GM19324 (cell line): ENCODE measurements around the gene CCBE1.
"Not testable (repeated sequence)": the region's sequence is repeated elsewhere in the genome, so short reads cannot be mapped to it uniquely, and the experiment has no call there.

Experiments
- ATAC-seq: cut with Tn5 transposase; IDR thresholded peaks from one replicate; pipeline ENCODE4 v1.9.1; 2021; ENCODE audit warnings: mild to moderate bottlenecking, moderate library complexity; ENCODE audit not compliant: unreplicated experiment, low FRiP score

Gene CCBE1

DNA sequence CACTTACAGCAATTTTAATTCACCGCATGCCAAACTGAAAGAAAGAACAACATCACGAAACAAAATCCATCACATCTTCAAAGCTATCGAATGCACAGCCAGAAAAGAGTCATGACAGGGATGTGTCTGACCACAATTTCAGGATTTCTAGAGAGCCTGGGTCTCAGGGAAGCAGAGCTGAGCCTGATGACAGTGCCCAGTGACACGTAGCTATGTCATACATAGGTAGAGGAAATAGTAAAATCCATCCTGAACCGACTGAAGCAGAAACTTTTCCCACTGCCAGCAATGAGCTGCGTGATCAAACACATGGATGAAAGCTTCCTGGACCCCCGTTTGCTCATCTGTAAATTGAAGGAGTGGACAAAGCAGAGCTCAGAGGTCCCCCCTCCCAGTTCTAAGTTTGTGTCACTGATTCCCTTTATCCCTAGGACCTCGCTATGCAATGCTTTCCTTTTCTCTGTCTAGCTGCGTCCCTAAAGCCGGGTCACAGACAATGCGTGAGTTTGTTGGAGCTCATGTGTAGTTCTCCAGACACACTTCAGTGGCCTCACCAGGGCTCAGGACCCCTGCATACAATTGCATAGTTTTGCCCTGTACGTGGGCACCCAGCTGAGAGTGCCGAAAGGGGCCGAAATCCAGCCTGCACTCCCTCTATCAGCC lies 37.6 kb downstream of the CCBE1 start:
- ATAC-seq, result no peak

DNA sequence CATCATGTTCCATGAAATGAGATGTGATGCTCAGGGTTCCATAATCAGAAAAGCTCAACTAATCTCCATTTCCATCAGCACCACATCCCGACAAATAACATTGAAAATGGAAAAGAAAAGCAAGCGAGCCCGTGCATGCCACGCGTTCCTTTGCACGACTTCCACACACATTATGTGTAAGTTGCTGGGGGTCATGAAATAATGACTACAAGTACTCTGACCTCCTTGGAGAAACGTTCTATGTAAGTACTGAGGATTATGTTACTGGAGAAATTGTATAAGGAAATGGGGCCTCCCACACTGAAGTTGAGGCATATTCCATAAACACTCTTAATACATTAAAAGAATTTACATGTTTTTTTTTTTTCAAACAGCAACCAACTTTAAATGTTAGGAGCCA lies 38.3 kb downstream of the CCBE1 start:
- no peak for ATAC-seq

DNA sequence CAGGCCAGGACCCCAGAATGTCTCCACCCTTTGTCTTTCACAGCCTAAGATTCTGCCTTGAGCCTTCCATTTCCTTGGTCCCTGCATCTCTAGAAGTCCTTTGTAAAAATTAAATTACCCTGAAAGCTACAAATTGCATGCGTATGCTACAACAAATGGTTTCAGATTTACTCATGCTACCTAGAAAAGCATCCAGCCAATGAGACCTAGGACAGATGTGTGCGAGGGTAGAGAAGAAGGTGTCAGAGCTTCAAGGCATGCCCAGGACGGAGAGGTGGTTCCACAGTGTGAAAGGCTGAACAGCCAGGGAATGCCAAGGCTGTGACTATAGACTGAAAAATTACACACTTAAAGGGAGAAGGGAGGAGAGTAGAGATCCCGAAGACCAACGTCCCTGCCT lies 40.2 kb downstream of the CCBE1 start:
- no peak for ATAC-seq

DNA sequence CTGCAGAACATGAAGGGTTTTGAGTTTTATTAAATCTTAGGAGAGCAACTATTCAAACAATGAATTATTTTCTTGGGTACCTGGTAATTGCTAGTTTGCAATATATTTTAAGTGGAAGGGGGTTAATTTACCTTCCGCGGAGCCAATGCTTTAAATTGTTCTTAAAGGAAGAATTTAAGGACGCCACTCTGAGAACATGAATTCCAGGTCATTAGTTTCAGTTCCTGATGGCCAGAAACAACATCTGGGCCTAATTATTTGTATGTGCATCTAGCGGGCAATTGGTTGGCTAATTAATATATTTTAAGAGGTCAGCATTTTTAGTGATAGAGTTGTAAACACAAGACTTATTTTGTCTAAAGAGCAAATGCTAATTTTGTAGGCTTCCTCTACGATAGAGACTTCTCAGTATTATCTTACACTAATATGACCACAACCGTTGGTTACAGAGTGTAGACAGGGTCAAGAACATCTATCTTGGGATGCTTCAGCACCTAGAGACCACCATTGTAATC lies 40.8 kb downstream of the CCBE1 start:
- no peak for ATAC-seq

DNA sequence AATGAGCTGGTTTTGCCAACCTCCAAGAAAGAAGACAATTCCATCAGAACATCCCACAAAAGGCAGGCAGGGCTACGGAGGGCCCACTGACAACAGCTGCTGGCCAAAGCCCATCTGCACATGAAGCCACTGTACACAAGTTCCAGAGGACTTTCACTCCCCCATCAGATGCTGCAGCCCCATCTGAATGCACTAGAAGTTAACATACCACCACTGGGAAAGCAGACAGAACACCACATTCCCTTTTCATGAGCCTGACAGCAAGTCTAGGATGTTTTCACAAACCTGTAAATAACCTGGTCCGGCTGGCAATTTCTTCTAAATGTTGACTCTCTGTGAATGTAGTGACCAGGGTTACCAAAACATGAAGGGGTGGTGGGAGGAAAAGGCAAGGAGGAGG lies 41.5 kb downstream of the CCBE1 start:
- no peak for ATAC-seq

DNA sequence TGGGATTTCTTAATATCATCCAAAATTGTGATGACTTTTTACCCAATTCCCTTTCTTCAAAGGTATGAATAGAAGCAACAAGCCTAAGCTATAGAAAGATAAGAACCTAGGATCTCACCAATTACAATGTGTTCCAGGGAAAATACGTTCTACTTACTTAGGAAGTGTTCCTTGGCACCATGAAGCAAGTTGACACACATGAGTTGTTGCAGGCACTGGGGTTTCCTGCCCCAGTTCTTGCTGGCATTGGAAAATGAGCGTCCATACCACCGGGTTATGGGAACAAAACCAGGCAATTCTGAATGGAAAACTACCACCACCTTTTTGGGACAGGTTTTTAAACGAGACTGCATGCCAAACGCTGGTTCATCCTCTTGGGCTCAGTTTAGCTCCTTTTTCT lies 46.2 kb downstream of the CCBE1 start:
- ATAC-seq, result no peak

DNA sequence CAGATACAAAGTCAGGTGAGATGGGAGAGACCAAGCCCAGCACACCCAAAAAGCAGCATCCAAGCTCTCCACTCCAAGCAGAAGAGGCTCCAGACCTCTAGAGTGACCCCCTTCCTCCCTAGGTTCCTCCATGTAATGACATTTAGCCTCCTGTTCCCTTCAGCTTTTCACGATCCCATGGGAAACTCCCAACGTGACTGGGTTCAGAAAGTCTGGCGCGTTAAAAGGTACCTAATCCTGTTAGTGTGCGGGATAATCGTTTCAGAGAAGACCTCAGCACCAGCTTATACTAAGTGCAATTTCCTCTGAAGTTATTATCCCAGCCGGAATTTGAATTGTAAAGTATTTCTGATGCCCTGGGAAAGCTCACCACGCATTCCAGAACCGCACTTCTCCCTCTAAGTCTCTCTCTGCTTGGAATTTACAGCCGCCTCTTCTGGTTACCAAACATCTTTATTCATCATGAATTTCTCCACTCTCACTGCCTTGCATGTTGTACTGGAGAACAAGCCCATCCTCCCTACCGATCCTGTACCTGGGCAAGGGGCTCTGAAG lies 46.9 kb downstream of the CCBE1 start:
- ATAC-seq, result no peak

DNA sequence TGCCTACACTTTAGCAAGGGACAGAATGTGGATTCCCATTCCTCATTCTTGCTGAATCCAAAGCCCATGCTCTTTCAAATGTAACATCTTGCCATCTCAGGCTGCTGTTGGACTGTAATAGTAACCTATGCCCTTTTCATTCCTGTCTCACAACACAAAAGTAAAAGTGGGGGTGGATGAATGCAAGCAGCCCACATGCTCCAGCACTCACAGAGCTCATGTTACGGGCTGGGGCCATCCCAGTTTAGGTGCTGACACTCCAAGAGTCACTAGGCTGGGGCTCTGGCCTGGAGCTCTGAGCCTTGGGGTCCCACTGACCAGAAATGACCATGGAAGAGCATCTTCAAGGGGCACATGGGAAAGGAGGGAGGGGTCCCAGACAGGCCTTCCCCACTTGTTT lies 47.6 kb downstream of the CCBE1 start:
- no peak for ATAC-seq

DNA sequence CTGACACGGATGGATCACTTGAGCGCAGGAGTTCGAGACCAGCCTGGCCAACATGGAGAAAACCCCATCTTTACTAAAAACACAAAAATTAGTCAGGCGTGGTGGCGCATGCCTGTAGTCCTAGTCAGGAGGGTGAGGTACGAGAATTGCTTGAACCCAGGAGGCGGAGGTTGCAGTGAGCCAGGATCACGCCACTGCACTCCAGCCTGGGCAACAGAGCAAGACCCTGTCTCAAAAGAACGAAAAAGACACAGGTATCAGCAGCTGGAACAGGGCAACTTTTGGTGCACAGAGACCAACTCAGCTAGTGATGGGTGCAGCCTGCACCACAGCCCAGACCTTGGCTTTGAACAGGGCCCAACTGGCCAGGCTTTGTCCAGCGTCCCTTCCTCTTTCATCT lies 48.8 kb downstream of the CCBE1 start:
- not testable (repeated sequence) for ATAC-seq

DNA sequence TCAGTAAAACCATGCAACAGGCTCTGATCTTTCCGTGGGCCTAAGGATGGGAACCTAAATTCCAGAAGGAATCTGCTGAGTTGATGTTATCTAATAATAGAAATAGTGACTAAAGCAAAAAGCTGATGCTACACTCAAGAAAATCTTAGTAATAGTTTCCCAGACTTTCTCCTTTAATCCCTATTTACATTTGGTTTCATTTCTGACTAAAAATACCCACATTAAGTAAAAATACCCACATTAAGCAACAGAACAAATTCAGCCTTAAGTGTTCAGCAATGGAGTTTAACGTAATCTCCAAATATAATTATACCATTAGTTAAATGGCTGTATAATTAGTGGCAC lies 50.3 kb downstream of the CCBE1 start:
- ATAC-seq, result no peak

DNA sequence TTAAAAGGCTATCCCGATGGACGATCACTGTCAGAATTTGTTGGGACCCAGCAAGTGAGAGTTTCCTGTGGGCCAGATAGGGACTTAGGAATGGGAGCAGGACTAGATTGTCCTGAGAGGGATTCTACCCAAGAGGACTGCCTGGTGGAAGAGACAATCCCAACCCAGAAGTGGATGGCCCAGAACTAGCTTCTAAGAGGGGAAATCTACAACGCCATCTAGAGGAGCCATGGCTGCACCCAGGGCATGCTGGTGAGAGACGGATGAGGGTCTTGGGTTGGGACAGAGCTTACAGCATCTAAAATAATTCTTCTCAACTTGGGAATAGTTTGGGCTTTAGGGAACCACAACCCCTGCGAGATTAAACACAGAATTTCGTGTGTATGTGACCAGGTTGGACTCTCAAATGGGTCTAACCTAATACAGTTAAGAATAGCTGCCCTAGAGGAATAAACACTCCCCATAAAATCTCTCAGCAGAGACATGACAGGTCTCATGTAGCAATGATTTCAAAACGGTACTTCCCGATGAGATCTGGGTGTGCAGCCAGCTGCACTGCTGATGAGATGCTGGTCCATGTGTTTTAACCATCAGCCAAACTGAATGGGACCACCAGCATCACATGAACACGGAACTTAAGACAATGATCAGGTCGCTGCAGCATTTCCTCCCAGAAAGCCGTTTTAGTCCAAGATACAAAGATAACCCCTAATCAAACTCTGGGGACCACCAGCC lies 50.8 kb downstream of the CCBE1 start:
- no peak for ATAC-seq

DNA sequence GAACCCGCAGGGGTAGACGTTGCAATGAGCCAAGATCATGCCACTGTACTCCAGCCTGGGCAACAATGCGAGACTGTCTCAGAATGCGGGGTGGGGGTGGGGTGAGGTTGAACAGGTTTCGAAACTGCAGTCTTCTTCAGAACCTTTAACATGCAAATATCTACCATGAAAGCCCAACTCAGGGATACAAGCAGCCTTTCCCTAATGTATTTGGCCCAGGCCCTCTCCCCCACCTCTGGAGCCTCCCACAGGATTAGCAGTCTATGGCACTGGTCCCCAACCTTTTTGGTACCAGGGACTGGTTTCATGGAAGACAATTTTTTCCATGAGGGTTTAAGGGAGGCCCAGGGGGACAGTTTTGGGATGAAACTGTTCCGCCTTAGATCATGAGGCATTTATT lies 53.5 kb downstream of the CCBE1 start:
- ATAC-seq, result no peak

DNA sequence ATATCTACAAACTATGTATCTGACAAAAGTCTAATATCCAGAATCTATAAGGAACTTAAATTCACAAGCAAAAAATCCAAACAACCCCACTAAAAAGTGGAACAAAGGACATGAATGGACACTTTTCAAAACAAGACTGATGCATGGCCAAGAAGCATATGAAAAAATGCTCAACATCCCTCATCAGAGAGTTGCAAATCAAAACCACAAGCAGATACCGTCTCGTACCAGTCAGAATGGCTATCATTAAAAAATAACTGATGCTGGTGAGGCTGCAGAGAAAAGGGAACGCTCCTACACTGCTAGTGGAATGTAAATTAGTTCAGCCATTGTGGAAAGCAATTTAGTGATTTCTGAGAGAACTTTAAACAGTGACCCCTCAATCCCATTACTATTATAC lies 56.5 kb downstream of the CCBE1 start:
- ATAC-seq, result no peak

DNA sequence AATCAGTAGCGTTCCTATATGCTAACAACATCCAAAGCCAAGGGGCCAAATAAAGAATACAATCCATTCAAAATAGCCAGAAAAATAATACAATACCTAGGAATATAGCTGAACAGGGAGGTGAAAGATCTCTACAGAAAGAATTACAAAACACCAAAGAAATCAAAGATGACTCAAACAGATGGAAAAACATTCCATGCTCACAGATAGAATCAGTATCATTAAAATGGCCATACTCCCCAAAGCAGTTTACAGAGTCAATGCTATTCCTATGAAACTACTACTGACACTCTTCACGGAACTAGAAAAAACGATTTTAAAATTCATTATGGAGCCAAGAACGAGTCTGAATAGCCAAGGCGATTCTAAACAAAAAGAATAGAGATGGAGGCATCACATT lies 57.4 kb downstream of the CCBE1 start:
- no peak for ATAC-seq

DNA sequence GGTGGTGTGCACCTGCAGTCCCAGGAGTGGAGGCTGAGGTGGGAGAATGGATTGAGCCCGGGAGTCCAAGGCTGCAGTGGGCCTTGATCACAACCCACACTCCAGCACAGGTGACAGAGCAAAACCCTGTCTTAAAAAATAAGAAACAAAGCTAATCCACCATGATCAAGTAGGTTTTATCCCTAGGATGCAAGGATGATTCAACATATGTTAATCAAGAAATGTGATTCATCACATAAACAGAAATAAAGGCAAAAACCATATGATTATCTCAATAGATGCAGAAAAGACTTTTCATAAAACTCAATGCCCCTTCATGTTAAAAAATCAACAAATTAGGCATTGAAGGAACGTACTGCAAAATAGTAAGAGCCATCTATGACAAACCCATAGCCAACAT lies 58.1 kb downstream of the CCBE1 start:
- ATAC-seq, result no peak

DNA sequence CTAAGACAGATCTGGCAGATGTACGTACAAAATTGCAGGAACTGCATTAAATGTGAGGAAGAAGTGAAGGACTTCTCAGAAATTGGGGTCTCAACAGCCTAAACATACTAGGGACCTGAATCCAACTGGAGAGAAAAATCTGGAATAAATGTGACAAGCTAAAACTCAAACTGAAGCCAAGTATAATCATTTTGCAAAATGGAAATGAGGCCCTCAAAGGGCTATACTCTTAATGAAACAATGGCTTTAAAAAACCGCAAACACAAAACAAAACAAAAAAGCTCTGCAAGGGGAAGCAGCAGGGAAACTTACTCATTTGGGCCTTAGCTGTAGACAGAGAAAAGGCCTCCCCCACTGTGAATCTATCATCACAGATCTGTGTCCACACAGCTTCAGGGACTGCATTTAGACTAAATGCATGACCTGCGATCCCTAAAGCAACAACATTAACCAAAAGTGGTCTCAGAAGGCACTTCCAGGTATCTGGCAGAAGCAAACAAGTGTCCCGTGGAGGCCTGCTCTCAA lies 63.2 kb downstream of the CCBE1 start:
- ATAC-seq, result no peak

DNA sequence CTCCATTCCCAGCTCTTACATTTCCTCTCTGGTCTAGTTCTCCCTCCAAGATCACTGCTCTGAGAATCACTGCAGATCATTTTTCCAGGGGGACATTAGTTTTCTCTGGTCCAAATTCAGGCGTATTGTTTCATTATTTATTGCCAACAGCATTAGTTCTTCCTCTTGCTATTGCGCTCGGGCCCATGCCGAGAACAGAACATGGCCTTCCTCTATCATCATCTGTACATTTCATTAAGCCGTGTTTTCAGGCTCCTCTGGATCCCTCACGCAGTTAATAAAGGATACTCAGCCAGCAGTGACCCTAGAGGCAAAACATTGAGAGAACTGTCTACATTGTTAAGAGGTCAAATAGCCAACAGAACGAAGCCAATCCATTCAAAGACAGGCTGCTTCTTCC lies 63.9 kb downstream of the CCBE1 start:
- ATAC-seq, result no peak

DNA sequence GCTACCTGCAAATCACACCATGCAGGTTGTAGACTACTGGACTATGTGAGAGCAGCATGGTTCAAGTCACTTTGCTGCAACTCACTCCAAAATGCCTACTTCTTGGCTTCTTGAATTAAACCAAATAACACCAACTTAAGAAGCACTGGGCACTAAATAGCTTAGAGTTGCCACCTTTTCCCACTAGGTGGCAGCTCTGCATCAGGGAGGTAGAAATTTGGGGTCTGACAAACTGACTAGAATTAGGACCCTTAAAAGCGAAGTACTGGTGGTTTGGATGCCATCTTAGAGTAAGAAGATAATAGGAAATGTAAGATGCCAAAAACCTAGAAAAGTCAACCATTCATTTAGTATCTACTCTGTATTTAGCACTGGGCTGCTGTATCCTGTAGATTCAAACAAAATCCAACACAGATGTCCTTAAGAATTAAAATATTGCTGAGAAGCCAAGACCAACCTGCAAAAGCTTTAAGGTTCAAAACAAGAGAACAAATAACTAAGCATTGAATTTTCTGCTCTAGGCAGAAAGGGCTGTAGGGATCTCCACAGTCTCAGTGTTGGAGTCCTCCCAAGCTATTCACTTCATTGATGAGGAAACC lies 65.5 kb downstream of the CCBE1 start:
- ATAC-seq, result no peak

DNA sequence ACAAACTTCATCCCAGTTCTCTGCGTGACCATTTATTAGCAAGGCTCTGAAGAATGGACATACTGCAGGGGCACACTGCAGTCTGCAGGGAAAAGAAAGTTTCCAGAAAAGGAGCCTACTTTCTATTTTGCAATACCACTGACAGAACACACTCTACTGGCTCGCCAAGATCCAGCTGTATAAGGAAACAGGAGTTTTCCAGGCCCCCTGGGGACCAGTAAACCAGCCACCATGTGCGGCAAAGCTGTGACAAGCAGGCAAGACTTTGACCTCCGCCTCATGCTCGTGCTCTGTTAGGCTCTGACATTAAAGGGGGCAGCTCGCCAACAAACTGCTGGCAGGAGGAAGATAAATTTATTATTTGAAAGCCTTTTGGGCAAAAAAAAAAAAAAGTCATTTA lies 67.3 kb downstream of the CCBE1 start:
- ATAC-seq, result no peak

DNA sequence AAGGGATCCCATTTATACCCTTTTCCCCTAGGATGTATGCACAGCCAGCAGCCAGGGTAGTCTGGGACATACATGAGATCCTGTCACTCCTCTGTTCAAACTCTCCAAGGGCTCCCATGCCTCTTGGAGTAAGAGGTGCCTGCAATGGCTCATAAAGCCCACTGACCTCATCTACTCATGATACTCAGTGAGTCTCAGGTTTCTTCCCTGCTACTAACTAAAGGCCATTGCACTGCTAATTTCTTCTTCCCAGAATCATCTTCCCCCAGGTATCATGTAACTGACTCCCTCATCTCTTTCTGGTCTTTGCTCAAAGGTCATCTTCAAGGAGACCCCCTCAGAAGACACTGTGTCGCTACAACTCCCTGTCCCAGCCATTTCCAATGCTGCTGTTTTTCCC lies 68.2 kb downstream of the CCBE1 start:
- no peak for ATAC-seq

DNA sequence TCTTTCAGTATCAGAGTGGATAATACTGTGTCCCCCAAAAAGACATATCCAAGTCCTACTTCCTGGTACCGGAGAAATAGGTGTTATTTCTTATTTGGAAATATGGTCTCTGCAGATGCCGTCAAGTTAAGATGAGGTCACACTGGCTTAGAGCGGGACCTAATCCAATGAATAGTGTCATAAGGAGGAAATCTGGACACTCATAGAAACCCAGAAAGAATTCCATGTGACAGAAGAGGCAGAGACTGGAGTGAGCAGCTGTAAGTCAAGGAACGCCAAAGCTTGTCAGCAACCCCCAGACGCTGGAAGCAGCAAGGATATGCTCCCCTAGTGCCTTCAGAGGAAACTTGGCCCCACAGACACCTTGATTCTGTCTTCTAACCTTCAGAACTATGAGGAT lies 69.8 kb downstream of the CCBE1 start:
- no peak for ATAC-seq
